ENCODE measurements around the gene LAMA2. TPM values are rescaled to one million over a fixed set of nuclear protein-coding genes. Genes with fewer than 3 reads are reported as not detected.

LAMA2 gene
- total RNA-seq, 1 donor from 2014 or later = 1.9 TPM

DNA sequence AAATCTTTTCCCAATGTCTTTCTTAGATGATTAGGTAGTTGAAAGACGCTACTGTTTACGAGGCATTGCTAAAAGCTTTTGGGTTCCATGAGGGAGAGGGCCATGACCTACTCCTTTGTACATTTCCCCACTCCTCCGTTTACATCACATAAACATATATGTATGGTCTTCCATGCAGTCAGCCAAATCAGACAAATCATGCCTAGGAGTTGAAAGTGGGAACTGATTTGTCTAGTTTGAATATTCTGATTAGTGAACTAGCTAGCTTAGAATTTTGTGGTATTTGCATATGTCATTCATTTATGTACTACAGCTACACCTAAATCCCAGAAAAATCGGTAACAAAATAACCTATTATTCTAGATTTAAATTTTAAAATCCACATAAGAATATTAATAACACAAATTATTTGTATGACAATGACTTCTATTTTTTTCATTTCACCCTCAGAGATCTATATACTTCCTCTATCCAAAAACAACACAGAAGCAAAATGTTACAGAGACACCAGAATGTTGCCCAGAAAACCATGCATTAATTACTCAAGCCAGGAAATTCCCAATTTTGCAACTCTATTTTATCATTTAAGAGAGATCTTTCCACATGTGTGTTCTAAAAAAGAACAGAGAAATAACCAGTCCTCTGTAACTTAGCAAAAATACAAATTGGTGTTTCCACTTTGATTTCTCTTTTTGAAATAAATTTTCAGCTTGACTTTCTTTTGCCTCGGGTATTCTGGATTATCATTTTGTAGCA, 231.9 kb downstream of the LAMA2 start:
- H3K4me3 Mint-ChIP-seq (ENCODE audit: unreplicated experiment) = no peak overlapping the region
- no peak overlapping the region for H3K27ac Mint-ChIP-seq (ENCODE audit: unreplicated experiment)
- peaks cover 11% of the 10 kb centered on the region for H3K27me3 Mint-ChIP-seq (ENCODE audit: low read depth)
- no peaks in the 10 kb centered on the region for H3K4me1 Mint-ChIP-seq (ENCODE audit: low read depth)
- no peak for DNase-seq (ENCODE audit: low spot score)
- H3K9me3 Mint-ChIP-seq (ENCODE audit: low read depth) = no peaks in the 10 kb centered on the region
- TF ChIP-seq, protein P1, sequence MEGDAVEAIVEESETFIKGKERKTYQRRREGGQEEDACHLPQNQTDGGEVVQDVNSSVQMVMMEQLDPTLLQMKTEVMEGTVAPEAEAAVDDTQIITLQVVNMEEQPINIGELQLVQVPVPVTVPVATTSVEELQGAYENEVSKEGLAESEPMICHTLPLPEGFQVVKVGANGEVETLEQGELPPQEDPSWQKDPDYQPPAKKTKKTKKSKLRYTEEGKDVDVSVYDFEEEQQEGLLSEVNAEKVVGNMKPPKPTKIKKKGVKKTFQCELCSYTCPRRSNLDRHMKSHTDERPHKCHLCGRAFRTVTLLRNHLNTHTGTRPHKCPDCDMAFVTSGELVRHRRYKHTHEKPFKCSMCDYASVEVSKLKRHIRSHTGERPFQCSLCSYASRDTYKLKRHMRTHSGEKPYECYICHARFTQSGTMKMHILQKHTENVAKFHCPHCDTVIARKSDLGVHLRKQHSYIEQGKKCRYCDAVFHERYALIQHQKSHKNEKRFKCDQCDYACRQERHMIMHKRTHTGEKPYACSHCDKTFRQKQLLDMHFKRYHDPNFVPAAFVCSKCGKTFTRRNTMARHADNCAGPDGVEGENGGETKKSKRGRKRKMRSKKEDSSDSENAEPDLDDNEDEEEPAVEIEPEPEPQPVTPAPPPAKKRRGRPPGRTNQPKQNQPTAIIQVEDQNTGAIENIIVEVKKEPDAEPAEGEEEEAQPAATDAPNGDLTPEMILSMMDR (IDR thresholded peaks at IDR 0.05) = no peak
- no peaks in the 10 kb centered on the region for H3K36me3 Mint-ChIP-seq (ENCODE audit: low read depth)

DNA sequence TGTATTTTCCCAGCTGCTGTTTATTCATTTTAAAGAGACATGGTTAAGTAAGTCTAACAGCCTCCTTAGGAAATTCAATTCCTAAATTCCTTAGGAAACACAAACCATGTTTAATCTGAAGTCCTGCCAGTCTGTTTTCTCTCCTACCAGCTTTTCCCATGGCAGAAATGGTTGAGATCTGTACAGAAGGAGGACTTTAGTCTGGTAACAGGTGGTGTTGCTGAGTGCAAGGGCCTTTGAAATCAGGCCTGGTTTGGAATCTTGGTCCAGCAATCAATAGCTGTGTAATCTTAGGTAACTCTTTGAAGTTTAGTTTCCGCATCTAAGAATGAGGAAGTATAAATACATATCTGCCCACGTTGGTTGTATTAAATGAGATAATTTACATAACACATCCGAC, 232.5 kb downstream of the LAMA2 start:
- Mint-ChIP-seq H3K4me1 (ENCODE audit: low read depth) (no peaks in the 10 kb centered on the region), H3K9me3 (ENCODE audit: low read depth) (no peaks in the 10 kb centered on the region), H3K27me3 (ENCODE audit: low read depth) (peaks cover 11% of the 10 kb centered on the region), H3K4me3 (ENCODE audit: unreplicated experiment) (no peak overlapping the region), H3K27ac (ENCODE audit: unreplicated experiment) (no peak overlapping the region), H3K36me3 (ENCODE audit: low read depth) (no peaks in the 10 kb centered on the region)
- no peak for DNase-seq (ENCODE audit: low spot score)
- TF ChIP-seq, protein P1 (IDR thresholded peaks at IDR 0.05) = no peak

DNA sequence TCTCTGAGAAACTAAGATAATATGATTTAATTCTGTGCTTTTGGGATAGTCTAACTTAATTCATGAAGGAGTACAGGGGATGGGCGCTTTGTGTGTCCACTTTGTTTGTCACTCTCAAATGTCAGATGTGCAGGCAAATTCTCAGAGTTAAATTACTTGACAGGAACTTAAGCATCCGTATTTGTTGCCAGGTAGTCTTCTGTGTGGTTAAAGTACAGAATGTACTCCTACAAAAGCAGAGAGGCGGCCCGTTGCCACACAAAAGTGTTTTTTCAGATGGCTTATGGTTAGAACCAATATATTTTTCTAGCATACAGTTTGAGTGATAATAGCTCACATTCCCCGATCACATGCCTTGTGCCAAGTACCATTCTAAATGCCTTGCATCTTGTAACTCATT, 234.4 kb downstream of the LAMA2 start:
- no peak for DNase-seq (ENCODE audit: low spot score)
- TF ChIP-seq, protein P1 (IDR thresholded peaks at IDR 0.05) = no peak
- Mint-ChIP-seq H3K27ac (ENCODE audit: unreplicated experiment) (no peak overlapping the region), H3K4me3 (ENCODE audit: unreplicated experiment) (no peak overlapping the region), H3K4me1 (ENCODE audit: low read depth) (no peaks in the 10 kb centered on the region), H3K36me3 (ENCODE audit: low read depth) (no peaks in the 10 kb centered on the region), H3K27me3 (ENCODE audit: low read depth) (peaks cover 10% of the 10 kb centered on the region), H3K9me3 (ENCODE audit: low read depth) (no peaks in the 10 kb centered on the region)

DNA sequence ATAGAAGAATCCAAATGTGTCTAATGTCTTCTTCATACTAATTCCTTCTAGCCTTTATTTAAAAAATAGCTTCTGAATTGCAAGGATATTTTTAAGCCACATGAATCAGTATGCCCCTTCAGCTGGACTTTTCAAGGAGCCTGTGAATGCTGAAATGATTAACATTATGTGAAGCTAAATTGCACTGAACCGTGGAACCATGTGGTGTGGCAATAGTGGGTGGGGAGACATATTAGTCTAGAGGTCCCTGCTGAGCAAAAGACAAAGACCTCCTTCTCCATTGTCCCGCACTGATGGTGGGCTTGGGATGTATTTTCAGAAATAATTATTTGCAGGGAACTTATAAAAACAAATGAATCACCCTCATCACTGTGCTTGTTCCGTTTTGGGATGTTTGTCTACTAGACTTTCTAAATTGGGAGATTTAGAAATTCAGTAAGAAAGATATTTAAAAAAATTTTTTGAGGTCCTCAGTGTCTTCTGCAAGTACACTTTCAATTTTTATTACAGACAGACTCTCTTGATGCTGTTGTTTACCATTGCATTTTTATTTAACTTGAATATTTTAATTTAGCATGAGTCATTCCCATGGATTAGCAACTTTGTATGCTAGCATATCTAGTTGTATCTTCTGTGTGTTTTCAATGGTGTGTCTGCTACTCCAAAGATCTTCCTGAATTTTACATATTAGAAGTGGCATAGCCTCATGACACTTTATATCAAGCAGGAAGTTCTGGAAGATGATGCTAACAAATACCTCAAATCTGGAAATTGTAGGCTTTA, 238.1 kb downstream of the LAMA2 start:
- TF ChIP-seq, protein P1 (IDR thresholded peaks at IDR 0.05) = no peak
- no peak for DNase-seq (ENCODE audit: low spot score)
- Mint-ChIP-seq H3K9me3 (ENCODE audit: low read depth) (no peaks in the 10 kb centered on the region), H3K36me3 (ENCODE audit: low read depth) (no peaks in the 10 kb centered on the region), H3K27ac (ENCODE audit: unreplicated experiment) (no peak overlapping the region), H3K4me3 (ENCODE audit: unreplicated experiment) (no peak overlapping the region), H3K4me1 (ENCODE audit: low read depth) (no peaks in the 10 kb centered on the region), H3K27me3 (ENCODE audit: low read depth) (peaks cover 4% of the 10 kb centered on the region)

DNA sequence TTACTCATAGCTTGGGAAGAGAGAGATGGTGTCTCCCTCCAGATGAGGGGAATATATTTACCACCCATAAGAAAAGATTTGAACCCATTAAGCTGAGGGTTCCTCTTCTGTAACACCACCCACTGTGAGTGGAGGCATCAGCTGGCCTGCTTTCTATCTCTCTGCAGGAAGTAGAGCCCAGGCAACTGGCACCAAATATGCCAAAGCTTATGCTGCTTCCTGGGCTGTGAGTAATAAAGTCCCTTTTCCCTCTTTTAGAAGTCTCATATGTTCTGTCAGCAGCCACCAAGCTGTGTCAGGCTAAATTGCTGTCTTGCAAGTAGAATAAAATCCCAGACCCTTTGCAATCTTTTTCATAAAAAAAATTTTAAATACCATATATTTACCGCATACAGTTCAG, 241.4 kb downstream of the LAMA2 start:
- Mint-ChIP-seq H3K36me3 (ENCODE audit: low read depth) (no peaks in the 10 kb centered on the region), H3K4me3 (ENCODE audit: unreplicated experiment) (no peak overlapping the region), H3K27me3 (ENCODE audit: low read depth) (peaks cover 1% of the 10 kb centered on the region), H3K4me1 (ENCODE audit: low read depth) (no peaks in the 10 kb centered on the region), H3K27ac (ENCODE audit: unreplicated experiment) (no peak overlapping the region), H3K9me3 (ENCODE audit: low read depth) (no peaks in the 10 kb centered on the region)
- DNase-seq (ENCODE audit: low spot score) = no peak
- TF ChIP-seq, protein P1 (IDR thresholded peaks at IDR 0.05) = no peak

Data from chondrocyte (in vitro differentiated cells).